ENCODE measurements around the gene LMBRD1.
A peak's percentile ranks its signal among the peaks of the same experiment; 100 is the strongest.
"Not testable (repeated sequence)": the region's sequence is repeated elsewhere in the genome, so short reads cannot be mapped to it uniquely, and the experiment has no call there.

The LMBRD1 gene

GRCh38 chr6:69796073-69796641 is 653 bp downstream of the LMBRD1 start:
- peak; percentile 69 for DNase-seq (ENCODE audit: low spot score)

GRCh38 chr6:69795469-69796072 is 1.2 kb downstream of the LMBRD1 start:
- DNase-seq (ENCODE audit: low spot score), result peak; percentile 60

- no peak for DNase-seq (ENCODE audit: low spot score)
These were observed 4.5 kb downstream of the LMBRD1 start for GRCh38 chr6:69792292-69792691.

- DNase-seq (ENCODE audit: low spot score), result no peak
These were observed 5.7 kb downstream of the LMBRD1 start for GRCh38 chr6:69791065-69791471.

DNA sequence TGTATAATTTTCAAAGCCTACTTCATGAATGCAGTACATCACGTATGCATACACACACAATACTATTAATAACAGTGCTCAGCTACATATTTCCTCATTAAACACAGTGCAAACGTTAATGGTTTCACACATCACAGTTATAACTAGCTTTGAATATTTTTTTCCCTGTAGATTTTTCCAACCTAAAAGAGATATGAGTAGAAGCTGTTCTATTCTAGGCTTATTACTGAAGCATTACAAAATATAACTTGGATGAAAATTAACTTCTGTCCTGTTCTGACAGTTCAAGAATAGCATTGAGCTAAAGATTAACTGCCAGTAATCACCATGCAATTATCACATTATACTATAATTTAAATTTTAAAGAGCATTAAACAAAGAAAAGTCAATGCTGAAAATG is 6.2 kb downstream of the LMBRD1 start:
- no peak for DNase-seq (ENCODE audit: low spot score)

DNA sequence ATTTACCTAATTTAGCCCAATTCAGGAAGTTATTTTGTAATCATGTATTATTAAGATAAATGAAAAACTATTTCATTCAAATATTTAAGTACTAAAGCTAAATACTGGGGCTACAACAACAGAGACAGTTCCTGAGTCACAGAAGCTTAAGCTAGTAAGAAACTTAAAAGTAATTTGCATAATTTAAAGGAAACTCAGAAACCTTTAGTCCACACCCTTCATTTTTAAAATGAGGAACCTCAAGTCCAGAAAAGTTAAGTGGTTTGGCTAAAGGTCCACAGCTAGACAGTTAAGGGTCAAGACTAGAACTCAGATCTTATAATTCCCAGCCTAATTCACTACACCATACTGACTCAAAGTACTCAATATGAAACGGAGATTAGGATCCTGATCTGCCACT is 7.2 kb downstream of the LMBRD1 start:
- DNase-seq (ENCODE audit: low spot score), result no peak

GRCh38 chr6:69787436-69787835 is 9.4 kb downstream of the LMBRD1 start:
- DNase-seq (ENCODE audit: low spot score), result not testable (repeated sequence)

DNA sequence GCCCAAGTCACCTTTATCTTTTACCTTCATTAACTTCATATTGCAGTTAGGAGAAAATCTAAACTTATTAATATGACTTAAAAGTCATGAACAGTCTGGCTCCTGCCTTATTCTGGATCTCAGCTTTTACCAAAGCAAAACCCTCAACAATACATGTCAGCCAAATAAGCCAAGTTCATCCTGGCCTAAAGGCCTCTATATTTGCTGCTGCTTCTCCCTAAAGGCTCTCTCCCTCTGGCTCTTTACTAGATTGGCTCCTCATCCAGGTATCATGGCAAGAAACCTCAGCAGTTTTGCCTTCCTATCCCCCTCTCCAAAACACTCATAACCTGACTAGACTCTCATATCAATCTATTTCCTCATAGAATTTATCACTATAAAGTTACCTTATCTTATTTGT is 11.1 kb downstream of the LMBRD1 start:
- DNase-seq (ENCODE audit: low spot score), result no peak

GRCh38 chr6:69784595-69785377 is 12.0 kb downstream of the LMBRD1 start:
- no peak for DNase-seq (ENCODE audit: low spot score)

GRCh38 chr6:69783108-69783507 is 13.7 kb downstream of the LMBRD1 start:
- no peak for DNase-seq (ENCODE audit: low spot score)

DNA sequence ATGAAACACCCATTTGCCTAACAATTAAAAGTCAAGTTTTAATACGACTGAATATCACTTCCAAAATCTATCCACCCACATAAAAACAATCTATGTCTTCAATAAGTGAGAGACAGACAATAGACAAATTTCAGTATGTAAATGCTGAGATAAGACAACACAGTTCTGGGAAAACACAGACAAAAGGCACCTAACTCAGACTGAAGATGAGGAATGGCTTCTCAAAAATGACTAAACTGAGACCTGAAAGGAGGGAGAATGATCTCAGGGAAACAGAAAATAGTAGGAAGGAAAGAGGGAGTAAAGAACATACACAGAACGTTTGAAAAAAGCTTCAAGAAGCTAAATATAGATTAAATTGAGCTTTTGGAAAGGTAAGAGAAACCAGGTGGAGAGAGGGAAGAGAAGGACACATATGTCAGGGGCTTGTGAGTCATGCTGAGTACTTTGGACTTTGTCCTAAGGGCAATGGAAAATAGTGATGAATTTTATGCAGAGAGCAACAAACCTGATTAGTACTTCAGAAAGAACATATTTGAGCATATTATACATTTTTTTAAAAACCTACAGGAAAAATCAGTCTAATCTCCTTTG is 16.1 kb downstream of the LMBRD1 start:
- DNase-seq (ENCODE audit: low spot score), result no peak

DNA sequence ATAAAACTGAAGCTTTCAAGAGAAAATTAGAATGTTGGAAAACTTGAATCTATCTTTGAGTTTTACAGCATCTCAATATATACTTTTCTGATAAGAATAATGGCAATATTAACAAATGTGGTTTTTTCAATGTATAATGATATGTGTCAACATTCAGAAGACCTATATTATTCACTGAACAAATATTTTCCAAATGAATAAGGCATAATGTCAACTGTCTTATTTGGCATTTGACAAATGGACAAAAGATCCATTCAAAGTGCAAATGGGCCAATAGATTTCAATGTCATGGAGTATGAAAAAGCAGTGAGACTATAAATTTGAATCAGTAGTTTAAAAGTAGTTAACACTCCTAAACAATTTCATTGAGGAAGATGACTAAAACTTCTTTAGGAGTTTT is 20.9 kb downstream of the LMBRD1 start:
- DNase-seq (ENCODE audit: low spot score), result no peak

DNA sequence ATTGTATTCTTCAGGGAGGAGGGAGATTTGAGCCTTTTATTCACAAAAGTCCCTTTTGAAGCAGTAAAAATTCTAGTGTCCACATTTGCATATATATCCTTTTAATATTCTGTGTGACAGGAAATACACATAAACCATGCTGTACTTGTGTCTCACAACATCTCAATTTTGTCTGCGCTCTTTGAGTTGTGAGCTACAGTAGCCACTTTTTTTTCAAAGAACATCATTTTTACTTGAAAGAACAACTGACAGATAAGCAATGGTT is 21.3 kb downstream of the LMBRD1 start:
- DNase-seq (ENCODE audit: low spot score), result no peak

GRCh38 chr6:69774740-69775584 is 21.8 kb downstream of the LMBRD1 start:
- peak; percentile 35 for DNase-seq (ENCODE audit: low spot score)

- DNase-seq (ENCODE audit: low spot score), result no peak
These were observed 25.5 kb downstream of the LMBRD1 start for GRCh38 chr6:69771158-69771906.

DNA sequence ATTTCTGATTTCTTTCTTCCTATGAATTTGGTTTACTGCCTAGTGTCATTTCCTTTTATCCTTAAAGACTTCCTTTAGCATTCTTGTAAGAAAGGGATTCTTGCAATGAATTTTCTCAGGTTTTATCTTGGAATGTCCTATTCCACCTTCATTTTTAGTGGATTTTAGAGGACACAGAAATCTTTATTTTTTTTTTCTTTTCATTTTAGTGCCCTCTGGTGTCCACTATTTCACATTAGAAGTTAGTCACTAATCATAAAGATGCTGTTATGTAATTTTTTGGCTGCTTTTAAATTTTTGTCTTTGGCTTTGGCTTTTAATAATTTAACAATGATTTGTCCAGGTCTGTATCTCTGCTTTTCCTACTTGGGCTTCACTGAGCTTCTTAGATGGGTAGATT is 28.1 kb downstream of the LMBRD1 start:
- DNase-seq (ENCODE audit: low spot score), result no peak

DNA sequence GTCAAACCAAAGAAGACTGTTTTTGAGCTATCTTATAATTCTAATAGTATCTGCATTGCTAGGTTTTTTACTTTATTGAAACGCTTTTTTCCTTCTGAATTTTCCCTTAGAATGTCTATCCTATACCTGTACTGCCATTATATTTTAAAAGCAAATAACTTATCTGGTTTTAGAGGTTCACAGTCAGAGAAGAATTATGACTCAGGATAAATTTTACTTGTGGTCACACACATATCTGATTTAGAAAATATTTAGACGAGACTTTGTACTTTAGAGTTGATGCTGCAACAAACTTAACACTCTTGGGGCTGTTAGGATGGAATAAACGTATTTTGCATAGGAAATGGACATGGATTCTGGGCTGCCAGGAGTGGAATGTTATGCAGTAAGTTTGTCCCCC is 33.0 kb downstream of the LMBRD1 start:
- no peak for DNase-seq (ENCODE audit: low spot score)

GRCh38 chr6:69761853-69762252 is 35.0 kb downstream of the LMBRD1 start:
- DNase-seq (ENCODE audit: low spot score), result no peak

DNA sequence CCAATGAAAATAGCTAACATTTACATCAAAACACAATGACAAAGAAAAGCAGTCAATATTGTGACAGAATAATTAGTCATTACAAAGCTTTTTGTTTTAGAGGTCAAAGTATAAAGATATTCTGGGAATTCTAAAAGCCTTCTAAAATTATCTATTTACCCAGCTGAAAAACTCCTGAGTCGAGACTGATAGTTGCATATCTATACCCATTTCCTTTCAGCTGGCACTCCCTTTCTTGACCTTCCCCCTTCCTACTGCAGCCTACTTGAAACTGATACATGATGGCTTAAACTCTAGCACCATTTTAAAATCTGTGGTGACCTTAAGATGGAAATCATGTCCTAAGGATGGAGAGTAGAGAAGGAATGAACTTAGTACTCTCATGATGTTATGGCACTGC is 38.6 kb downstream of the LMBRD1 start:
- DNase-seq (ENCODE audit: low spot score), result no peak

GRCh38 chr6:69756907-69757306 is 39.9 kb downstream of the LMBRD1 start:
- no peak for DNase-seq (ENCODE audit: low spot score)

- no peak for DNase-seq (ENCODE audit: low spot score)
These were observed 40.4 kb downstream of the LMBRD1 start for GRCh38 chr6:69756366-69756765.

GRCh38 chr6:69735027-69735426 is 61.8 kb downstream of the LMBRD1 start:
- no peak for DNase-seq (ENCODE audit: low spot score)

Measured in pons (tissue), 1 donor.